ENCODE measurements around the gene ARMC10. TPM values are rescaled to one million over a fixed set of nuclear protein-coding genes. Genes with fewer than 3 reads are reported as not detected.
A peak's percentile ranks its signal among the peaks of the same experiment; 100 is the strongest.

ARMC10 gene
- total RNA-seq, 1 donor from 2014 or later: 34.5 TPM

DNA sequence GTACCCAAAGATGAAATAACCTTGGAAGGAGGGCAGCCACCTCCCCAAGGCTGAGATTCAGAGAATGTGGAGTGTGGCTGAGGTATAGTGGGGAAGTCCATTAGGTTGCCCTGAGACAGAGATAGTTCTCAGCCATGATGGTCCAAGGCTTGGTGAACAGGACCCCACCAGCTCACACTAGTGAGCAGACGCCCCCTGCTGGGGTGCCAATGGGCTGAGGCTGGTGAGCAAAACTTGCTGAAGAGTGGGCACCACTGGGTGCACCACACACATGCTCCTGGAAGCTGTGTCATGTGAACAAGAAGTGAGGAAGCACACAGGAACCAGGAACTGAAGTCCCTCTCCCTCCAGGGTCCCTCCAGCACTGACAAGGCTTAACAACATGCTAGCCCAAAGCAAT, 9.3 kb upstream of the ARMC10 start:
- TF ChIP-seq CTCF (conservative IDR thresholded peaks at IDR 0.05): peak; percentile 53
- H3K9me3 Mint-ChIP-seq: peaks cover 4% of the 10 kb centered on the region
- DNase-seq (ENCODE audit: low read depth, low spot score): peak; percentile 41
- H3K36me3 Mint-ChIP-seq (ENCODE audit: low read depth): peaks cover 5% of the 10 kb centered on the region
- no peaks in the 10 kb centered on the region for H3K27me3 Mint-ChIP-seq (ENCODE audit: low read depth)
- no peak overlapping the region for H3K4me3 Mint-ChIP-seq
- H3K27ac Mint-ChIP-seq (ENCODE audit: unreplicated experiment): no peak overlapping the region
- no peaks in the 10 kb centered on the region for H3K4me1 Mint-ChIP-seq

DNA sequence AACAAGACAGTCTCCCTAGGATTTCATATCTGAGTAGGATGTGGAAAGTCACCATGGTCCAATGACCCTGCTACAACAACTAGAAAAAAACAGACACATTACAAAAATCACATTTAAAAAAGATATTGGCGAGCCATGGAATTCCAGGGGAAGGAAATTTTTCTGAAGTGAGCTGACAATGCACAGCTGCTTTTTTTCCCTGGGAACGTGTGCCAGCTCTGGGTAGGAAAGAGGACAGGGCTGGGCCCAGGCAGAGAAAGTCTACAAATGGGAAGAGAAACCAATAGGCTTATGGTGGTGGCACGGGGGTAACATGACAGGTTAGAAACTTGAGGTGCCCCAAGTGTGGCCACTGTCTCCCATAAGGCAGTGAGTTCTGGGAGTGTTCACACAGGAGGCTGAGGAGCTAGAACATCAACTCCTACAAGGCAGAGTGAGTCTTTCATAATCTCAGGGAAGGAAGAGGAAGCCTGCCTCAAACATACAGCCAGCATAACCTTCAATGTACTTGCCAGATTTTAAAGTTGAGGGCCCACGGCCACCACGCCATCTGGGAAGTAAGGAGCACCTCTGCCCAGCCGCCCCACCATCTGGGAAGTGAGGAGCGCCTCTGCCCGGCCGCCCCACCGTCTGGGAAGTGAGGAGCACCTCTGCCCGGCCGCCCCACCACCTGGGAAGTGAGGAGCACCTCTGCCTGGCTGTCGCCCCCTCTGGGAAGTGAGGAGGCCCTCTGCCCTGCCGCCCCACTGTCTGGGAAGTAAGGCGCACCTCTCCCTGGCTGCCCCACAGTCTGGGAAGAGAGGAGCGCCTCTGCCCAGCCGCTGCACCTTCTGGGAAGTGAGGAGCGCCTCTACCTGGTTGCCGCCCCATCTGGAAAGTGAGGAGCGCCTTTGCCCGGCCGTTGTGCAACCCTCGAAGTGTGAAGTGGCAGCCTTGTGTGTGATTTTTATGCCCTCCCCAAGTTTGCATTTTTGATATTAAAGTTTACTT, 6.2 kb upstream of the ARMC10 start:
- no peak overlapping the region for H3K4me3 Mint-ChIP-seq
- no peak for DNase-seq (ENCODE audit: low read depth, low spot score)
- H3K36me3 Mint-ChIP-seq (ENCODE audit: low read depth): peaks cover 7% of the 10 kb centered on the region
- no peak for TF ChIP-seq CTCF (conservative IDR thresholded peaks at IDR 0.05)
- peaks cover 4% of the 10 kb centered on the region for H3K9me3 Mint-ChIP-seq
- H3K4me1 Mint-ChIP-seq: peaks cover 5% of the 10 kb centered on the region
- H3K27ac Mint-ChIP-seq (ENCODE audit: unreplicated experiment): no peak overlapping the region
- no peaks in the 10 kb centered on the region for H3K27me3 Mint-ChIP-seq (ENCODE audit: low read depth)

DNA sequence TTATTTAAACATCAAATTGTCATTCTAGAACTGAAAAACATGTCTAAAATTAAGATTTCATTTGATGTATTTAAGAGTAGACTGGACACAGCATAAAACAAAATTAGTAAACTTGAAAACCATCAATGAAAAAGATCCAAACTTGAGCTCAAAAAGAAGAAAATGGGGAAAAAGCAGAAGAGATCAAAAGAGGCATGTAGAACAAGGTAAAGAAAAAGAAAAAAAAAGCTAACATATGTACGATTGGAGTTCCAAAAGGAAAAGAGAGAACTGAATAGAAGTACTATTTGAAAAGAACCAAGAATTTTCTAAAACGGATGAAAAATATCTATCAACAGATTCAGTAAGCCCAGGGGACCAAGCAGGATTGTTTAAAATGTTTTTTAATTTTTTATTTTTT, 3.9 kb upstream of the ARMC10 start:
- H3K27ac Mint-ChIP-seq (ENCODE audit: unreplicated experiment): no peak overlapping the region
- H3K27me3 Mint-ChIP-seq (ENCODE audit: low read depth): no peaks in the 10 kb centered on the region
- H3K4me1 Mint-ChIP-seq: peaks cover 22% of the 10 kb centered on the region
- peaks cover 4% of the 10 kb centered on the region for H3K9me3 Mint-ChIP-seq
- H3K4me3 Mint-ChIP-seq: peak overlapping the region; percentile 7
- TF ChIP-seq CTCF (conservative IDR thresholded peaks at IDR 0.05): no peak
- DNase-seq (ENCODE audit: low read depth, low spot score): no peak
- peaks cover 7% of the 10 kb centered on the region for H3K36me3 Mint-ChIP-seq (ENCODE audit: low read depth)

- Mint-ChIP-seq H3K27ac (ENCODE audit: unreplicated experiment) (no peak overlapping the region), H3K9me3 (no peaks in the 10 kb centered on the region), H3K4me3 (peak overlapping the region; percentile 88), H3K27me3 (ENCODE audit: low read depth) (no peaks in the 10 kb centered on the region), H3K36me3 (ENCODE audit: low read depth) (peaks cover 2% of the 10 kb centered on the region), H3K4me1 (peaks cover 26% of the 10 kb centered on the region)
- no peak for DNase-seq (ENCODE audit: low read depth, low spot score)
- no peak for TF ChIP-seq CTCF (conservative IDR thresholded peaks at IDR 0.05)
Observed at GRCh38 chr7:103073989-103074518, 886 bp upstream of the ARMC10 start.

DNA sequence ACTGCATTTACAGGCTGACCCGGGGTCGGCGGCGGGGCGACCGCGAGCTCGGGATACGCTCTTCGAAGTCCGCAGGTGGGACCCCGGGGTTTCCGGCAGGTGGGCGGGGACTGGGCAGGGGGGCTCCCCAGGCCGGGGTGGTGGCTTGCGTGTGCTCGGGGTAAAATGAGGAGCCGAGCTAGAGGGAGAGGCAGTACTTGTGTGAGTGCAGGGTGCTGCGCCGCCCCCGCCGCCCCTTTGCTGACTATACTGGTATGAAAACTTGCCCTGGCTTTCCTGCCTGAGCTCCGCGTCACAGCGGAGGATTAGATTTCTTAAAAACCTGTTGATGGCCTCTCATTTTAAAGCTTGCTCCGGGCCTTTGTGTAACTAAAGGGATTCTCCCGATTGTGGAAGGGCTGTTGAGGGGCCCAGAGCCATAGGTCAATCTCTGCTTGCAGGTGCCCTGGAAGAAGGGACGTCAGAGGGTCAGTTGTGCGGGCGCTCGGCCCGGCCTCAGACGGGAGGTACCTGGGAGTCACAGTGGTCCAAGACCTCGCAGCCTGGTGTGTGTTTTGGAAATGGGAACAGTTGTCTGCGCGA, 488 bp downstream of the ARMC10 start:
- H3K4me1 Mint-ChIP-seq: peaks cover 26% of the 10 kb centered on the region

More for the DNA sequence above, 488 bp downstream of the ARMC10 start:
- Mint-ChIP-seq H3K9me3 (no peaks in the 10 kb centered on the region), H3K4me3 (peak overlapping the region; percentile 98), H3K36me3 (ENCODE audit: low read depth) (peaks cover 2% of the 10 kb centered on the region), H3K27ac (ENCODE audit: unreplicated experiment) (peak overlapping the region; percentile 91), H3K27me3 (ENCODE audit: low read depth) (no peaks in the 10 kb centered on the region)
- no peak for TF ChIP-seq CTCF (conservative IDR thresholded peaks at IDR 0.05)
- DNase-seq (ENCODE audit: low read depth, low spot score): peak; percentile 29
